Mammary microvascular endothelial cell (primary cell): ENCODE data around the gene TPGS1. TPM values are rescaled to one million over a fixed set of nuclear protein-coding genes. Genes with fewer than 3 reads are reported as not detected.

Experiments
- total RNA-seq: library from RNA; depleted of rRNA; stranded (reverse); fragments of >200 nt; gene quantifications from 2 replicates; pipeline ENCODE4 v1.2.3, GENCODE V29; 2015

The TPGS1 gene, protein sequence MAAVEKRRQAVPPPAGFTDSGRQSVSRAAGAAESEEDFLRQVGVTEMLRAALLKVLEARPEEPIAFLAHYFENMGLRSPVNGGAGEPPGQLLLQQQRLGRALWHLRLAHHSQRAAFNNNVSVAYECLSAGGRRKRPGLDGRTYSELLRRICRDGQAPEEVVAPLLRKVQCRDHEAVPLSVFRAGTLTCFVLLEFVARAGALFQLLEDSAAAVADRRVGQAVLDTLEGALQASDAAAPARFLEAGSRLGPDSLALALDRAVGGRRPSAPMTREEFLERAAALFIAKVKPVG
- total RNA-seq = 40.9 and 48.2 TPM in 2 replicates

DNA sequence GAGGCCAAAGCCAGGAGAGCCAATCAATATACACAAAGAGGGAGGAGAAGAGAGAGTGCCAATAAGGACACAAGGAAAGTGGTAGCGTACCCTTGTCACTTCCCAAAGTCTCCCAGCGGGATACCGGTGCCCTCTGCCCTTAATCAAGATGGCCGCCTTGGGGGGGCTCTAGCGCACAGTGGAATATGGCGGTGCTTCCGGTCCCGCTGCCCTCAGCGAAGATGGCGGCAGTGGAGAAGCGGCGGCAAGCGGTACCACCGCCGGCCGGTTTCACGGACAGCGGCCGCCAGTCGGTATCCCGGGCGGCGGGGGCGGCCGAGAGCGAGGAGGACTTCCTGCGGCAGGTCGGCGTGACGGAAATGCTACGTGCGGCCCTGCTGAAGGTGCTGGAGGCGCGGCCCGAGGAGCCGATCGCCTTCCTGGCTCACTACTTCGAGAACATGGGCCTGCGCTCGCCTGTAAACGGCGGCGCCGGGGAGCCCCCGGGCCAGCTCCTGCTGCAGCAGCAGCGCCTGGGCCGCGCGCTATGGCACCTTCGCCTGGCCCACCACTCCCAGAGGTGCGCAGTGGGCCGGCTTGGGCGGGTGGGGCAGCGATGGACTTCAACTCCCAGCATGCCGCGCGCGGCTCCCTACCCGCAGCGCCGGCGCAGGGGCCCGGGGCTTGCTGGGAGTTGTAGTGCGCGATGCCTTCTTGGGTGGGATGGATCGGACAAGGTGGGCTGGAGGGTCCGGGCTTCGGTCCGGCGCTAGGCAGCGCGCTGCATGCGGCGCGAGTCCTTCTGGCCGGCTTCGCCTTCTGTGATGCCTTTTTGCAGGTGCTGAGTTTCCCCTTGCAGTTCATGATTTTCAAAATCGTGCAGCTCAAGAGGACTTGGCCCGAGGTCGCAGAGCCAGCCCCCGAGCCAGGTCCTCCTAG, at the start of gene TPGS1:
TSS of gene TPGS1 (plus strand) at position 212 of the 918 bp plus-strand sequence. CDS start at position 222, 10 bp downstream.

DNA sequence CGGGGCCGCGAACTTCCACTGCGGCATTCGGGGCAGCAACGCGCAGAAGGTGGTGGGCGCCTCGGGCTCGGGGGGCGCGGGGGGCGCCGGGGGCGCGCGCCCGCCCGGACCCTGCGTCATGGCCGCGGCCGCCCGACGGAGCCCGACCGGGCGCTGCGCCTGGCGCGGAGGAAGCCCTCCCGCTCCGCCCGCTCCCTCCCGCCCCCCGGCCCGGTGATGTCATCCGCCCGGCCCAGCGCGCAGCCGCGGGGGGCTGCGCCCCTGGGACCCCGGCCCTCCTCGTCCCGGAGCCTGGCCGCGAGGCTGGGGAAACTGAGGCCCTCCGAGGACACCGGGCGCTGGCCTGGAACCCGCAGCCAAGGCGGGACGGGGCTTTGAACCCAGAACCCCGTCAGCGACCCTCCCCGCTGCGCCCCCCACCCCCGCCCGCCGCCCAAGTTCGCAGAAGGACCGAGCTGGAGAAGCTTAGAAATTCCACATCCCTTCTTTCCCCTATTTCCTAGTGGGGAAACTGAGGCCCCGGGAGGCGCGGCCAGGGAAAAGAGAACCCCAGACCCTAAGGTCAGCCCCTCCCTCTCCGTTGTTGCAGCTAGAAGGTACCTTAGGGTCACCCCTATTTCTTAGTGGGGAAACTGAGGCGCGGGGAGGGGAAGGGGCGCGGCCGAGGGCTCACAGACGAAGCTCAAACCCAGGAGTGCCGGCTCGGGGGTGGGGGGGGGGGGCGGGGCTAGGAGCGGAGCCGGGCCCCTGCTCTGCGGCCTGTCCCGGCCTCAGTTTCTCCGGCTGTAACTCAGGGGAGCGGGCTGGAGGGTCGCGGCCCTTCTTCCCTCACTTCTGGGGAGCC, 46.2 kb upstream of the TPGS1 start, which contains the start of gene SHC2:
TSS of gene SHC2 (minus strand) at position 157 of the 844 bp plus-strand sequence. CDS start at position 120, 37 bp downstream.

DNA sequence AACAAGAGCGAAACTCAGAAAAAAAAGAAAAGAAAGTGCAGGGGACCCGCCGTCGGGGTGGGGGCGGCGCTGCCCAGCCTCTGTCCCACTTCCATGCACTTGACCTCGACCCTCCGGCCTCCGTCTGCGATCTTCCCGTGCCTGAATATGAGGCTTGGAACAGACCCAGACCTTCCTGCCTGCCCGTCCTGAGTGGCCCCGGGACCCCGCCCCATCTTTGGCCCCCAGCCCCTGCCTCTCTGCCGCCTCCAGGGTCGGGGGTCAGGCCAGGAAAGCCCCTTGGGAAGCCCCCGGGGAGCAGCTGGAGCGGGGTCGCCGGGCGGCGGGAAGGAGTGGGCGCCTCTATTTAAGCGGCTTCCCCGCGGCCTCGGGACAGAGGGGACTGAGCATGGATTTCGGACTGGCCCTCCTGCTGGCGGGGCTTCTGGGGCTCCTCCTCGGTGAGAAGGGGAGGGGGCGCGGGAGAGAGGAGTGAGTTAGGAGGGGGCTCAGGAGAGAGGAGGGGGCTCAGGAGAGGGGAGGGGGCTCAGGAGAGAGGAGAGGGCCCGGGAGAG, 11.1 kb upstream of the TPGS1 start, which contains the start of gene MADCAM1:
TSS of gene MADCAM1 (plus strand) at position 375 of the 554 bp plus-strand sequence. CDS start at position 389, 14 bp downstream.

DNA sequence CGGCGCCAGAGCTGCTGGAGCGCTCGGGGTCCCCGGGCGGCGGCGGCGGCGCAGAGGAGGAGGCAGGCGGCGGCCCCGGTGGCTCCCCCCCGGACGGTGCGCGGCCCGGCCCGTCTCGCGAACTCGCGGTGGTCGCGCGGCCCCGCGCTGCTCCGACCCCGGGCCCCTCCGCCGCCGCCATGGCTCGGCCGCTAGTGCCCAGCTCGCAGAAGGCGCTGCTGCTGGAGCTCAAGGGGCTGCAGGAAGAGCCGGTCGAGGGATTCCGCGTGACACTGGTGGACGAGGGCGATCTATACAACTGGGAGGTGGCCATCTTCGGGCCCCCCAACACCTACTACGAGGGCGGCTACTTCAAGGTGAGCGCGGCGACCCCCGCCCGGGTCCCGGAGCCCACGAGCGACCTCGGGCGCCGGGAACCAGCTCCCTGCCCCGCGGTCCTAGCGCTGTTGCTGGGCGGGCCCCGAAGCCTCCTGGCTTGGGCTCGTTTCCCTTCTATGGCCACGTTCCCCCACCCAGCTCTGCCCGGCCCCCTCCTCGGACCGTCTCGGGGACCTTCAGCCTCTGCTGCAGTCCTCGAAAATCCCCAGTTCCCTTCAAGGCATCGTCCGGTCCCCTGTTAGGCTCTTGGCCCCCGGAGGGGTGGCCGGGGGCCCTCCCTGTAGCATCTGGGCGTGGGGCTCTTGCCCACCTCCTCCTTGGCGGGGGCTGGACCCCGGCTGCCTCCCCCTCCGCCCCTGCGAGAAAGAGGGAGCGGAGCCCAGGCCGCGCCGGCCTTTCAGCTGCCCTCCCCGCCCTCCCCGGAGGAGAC, 24.7 kb downstream of the TPGS1 start, which contains the start of gene CDC34:
TSS of gene CDC34 (plus strand) at position 8 of the 808 bp plus-strand sequence. CDS start at position 180, 172 bp downstream.

DNA sequence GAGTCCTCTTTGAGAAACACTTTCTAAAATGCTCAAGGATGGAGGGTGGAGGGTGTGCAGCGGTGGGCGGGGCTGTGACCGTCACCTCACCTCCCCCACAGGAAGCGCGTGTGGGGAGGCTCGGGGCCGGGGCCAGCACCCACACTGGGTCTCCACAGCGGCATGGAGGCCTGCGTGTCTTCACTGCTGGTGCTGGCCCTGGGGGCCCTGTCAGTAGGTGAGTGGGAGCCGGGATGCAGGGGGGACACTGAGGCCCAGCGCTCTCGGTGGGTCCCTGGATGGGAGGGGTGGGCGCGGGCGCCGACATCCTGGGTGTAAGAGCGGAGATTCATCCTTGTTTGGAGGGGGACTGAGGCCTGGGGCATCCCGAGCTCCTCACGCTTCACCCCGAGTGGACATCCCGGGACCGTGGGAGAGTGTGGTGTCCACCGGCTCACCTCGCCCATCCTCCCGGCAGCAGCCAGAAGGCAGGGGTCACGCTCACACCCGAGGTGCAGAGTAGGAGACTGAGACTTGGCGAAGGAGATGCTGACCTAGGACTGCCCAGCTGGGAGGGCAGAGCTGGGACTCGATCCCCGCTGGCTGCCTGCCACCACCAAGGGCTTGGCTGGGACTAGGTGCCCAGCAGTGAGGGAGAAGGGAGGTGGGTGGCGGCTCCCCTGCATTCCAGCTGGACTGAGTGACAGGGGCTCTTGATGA, 36.8 kb downstream of the TPGS1 start, which contains the start of gene GZMM:
TSS of gene GZMM (plus strand) at position 144 of the 699 bp plus-strand sequence. CDS start at position 163, 19 bp downstream.

Other genes starting within 250 kb of the TPGS1 start
- 15.1 and 17.9 TPM in 2 replicates for gene PLPP2, start 216.1 kb upstream of the TPGS1 start, total RNA-seq
- gene MIER2, start 162.7 kb upstream of the TPGS1 start, total RNA-seq = 25.7 and 26.4 TPM in 2 replicates
- under 0.01 and 0.10 TPM in 2 replicates for gene C2CD4C, start 98.3 kb upstream of the TPGS1 start, total RNA-seq
- 2.3 and 4.3 TPM in 2 replicates for gene SHC2, start 46.5 kb upstream of the TPGS1 start, total RNA-seq
- gene MADCAM1, start 11.0 kb upstream of the TPGS1 start, total RNA-seq = 0.05 TPM in 1 of 2 replicates, not detected in the other
- gene CDC34, start 24.3 kb downstream of the TPGS1 start, total RNA-seq = 111 and 117 TPM in 2 replicates
- gene GZMM, start 36.6 kb downstream of the TPGS1 start, total RNA-seq = not detected in 2 replicates
- 537 and 604 TPM in 2 replicates for gene BSG, start 65.1 kb downstream of the TPGS1 start, total RNA-seq
- gene HCN2, start 82.4 kb downstream of the TPGS1 start, total RNA-seq = 0.07 and 0.10 TPM in 2 replicates
- 27.9 and 38.4 TPM in 2 replicates for gene POLRMT, start 126.0 kb downstream of the TPGS1 start, total RNA-seq
- gene FGF22, start 132.4 kb downstream of the TPGS1 start, total RNA-seq = not detected in 2 replicates
- 90.7 and 99.4 TPM in 2 replicates for gene RNF126, start 155.7 kb downstream of the TPGS1 start, total RNA-seq
- gene FSTL3, start 168.9 kb downstream of the TPGS1 start, total RNA-seq = 103 and 104 TPM in 2 replicates
- gene PRSS57, start 188.0 kb downstream of the TPGS1 start, total RNA-seq = not detected in 2 replicates
- gene PALM, start 201.4 kb downstream of the TPGS1 start, total RNA-seq = 5.9 and 6.9 TPM in 2 replicates
- not detected in 2 replicates for gene MISP, start 243.6 kb downstream of the TPGS1 start, total RNA-seq